Small intestine (tissue), 7 donors: ENCODE results near the gene ACTN1. TPM values are rescaled to one million over a fixed set of nuclear protein-coding genes. Genes with fewer than 3 reads are reported as not detected.

Experiments
- DNase-seq, 2 donors: peaks; one replicate each; pipeline versions ENCODE4 v3.0.0 to v3.0.0-alpha.2; 2013
- FAIRE-seq: peaks from 2 replicates; lab custom pipeline; 2012; peaks lifted over from hg19 to GRCh38; lab: Jason Lieb, UNC
- H3K27ac ChIP-seq, 3 donors: one replicate each; pipeline ENCODE4 v1.5.1; 2013; ENCODE audit warnings: low read length in 2 of 3, mild to moderate bottlenecking in 2 of 3, control low read depth in 1 of 3, inconsistent platforms in 1 of 3, low read depth in 1 of 3, moderate library complexity in 1 of 3
- H3K27me3 ChIP-seq, 3 donors: one replicate each; pipeline ENCODE4 v1.6.1; 2013; ENCODE audit warnings: low read length in 3 of 3, inconsistent platforms in 1 of 3; ENCODE audit not compliant: control insufficient read depth in 3 of 3, insufficient read depth in 3 of 3
- H3K36me3 ChIP-seq, 3 donors: one replicate each; pipeline ENCODE4 v1.6.1; 2013; ENCODE audit warnings: low read length in 3 of 3, inconsistent platforms in 1 of 3, low read depth in 1 of 3, mild to moderate bottlenecking in 1 of 3, moderate library complexity in 1 of 3; ENCODE audit not compliant: control insufficient read depth in 3 of 3, insufficient read depth in 2 of 3
- H3K4me1 ChIP-seq, 3 donors: one replicate each; pipeline ENCODE4 v1.6.1; 2013; ENCODE audit warnings: low read length in 2 of 3, inconsistent platforms in 1 of 3, low read depth in 1 of 3, mild to moderate bottlenecking in 1 of 3, moderate library complexity in 1 of 3; ENCODE audit not compliant: control insufficient read depth in 3 of 3, insufficient read depth in 2 of 3
- H3K4me3 ChIP-seq, 3 donors: one replicate each; pipeline ENCODE4 v1.5.1; 2013; ENCODE audit warnings: low read length in 3 of 3, control low read depth in 1 of 3, inconsistent platforms in 1 of 3, low read depth in 1 of 3, mild to moderate bottlenecking in 1 of 3, moderate library complexity in 1 of 3
- H3K9me3 ChIP-seq, 2 donors: one replicate each; pipeline ENCODE4 v1.6.1; 2013; ENCODE audit warnings: low read depth in 1 of 2, low read length in 1 of 2; ENCODE audit not compliant: control insufficient read depth in 2 of 2, insufficient read depth in 1 of 2
- WGBS, 3 donors: extraction: QIAGEN DNeasy Blood & Tissue Kit; methylation state at CpG; one replicate each; pipeline ENCODE4 v1.1.7; 2013; 5-methylcytosine and 5-hydroxymethylcytosine counted together
- polyA plus RNA-seq, 4 donors: library from polyadenylated mRNA; stranded (reverse) in 3 of 4; unstranded in 1 of 4; fragments of 200-250 nt in 3 of 4; fragments of 120-200 nt in 1 of 4; gene quantifications; one replicate each; pipeline versions ENCODE4 v1.2.1 to v1.2.3, GENCODE V29; 2013
- donor health status: healthy with polysubstance abuse.
- donor health status: control.
- donor health status: control.
- donor health status: Bipolar disorder and iron deficiency.
- donor health status: healthy.

ACTN1 gene
- polyA plus RNA-seq, 4 donors = 6.7 to 67.7 (median 33.1) TPM

DNA sequence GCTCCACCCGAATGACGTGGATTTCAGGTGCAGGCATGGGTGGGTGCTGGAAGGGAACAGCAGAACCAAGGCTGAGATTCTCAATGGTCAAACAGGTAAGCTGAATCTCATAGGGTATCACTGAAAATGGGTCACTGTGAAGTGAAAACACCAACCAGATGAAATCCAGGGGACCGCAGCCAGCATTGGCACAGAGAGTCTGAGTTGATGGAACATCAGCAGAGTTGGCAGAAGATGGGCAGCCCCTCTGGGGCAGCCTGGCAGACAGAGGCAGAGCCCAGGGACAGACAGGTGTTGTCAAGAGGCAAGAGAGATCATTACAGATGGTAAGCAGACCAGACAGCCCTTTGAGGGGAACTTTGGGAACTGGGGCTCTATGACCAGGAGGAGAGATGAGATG, 48.0 kb downstream of the ACTN1 start:
- Histone ChIP-seq H3K27ac (no peak overlapping the region), H3K4me1 (peaks cover 0 to 10% (median 7%) of the 10 kb centered on the region in 3 donors), H3K27me3 (no peaks in the 10 kb centered on the region), H3K36me3 (peaks cover 0 to 43% (median 0%) of the 10 kb centered on the region in 3 donors), H3K9me3 (peaks cover 0 to 5% of the 10 kb centered on the region in 2 donors), H3K4me3 (no peak overlapping the region)
- FAIRE-seq (no peak), DNase-seq (no peak)
- 86 to 92% (median 88%) methylated on average over 3 of the region's 3 CpGs for WGBS, 3 donors

DNA sequence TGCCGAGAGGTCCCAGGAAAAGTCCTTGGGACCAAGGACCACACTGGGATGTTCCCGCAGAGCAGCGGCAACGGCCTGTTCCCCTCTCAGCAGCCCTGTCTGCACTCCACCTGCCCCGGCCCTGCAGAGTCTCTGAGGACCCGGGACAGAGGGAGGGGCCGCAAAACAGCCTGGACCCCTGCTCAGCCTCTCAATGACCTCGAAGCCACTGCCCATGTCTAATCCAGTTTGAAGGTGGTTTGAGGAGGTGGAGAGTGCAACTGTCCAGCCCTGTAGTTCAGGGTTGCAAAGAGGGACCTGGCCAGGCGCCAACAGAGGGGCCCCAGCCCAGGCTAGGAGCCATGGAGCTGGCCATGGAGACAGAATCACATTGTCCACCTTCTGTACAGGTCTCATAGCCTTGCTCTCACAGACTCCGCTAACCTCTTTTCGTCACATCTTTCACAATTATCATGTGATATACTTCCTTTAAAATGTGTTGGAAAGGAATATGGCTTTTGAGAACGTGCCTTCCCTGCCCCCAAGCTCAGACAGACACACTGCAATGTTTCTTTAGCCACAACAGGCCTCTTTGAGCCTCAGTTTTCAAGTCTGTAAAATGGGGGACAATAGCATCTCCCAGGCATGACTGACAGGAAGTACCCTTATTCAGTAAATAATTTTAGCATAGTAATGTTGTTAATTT, 49.3 kb downstream of the ACTN1 start:
- Histone ChIP-seq H3K27ac (peak overlapping the region in 1 of 3 donors; percentile 5), H3K36me3 (peaks cover 0 to 48% (median 0%) of the 10 kb centered on the region in 3 donors), H3K9me3 (peaks cover 0 to 7% of the 10 kb centered on the region in 2 donors), H3K27me3 (no peaks in the 10 kb centered on the region), H3K4me3 (no peak overlapping the region), H3K4me1 (peaks cover 0 to 10% (median 4%) of the 10 kb centered on the region in 3 donors)
- FAIRE-seq (no peak), DNase-seq (no peak)
- WGBS, 3 donors = 85 to 89% (median 89%) methylated on average over 12 of the region's 12 CpGs

DNA sequence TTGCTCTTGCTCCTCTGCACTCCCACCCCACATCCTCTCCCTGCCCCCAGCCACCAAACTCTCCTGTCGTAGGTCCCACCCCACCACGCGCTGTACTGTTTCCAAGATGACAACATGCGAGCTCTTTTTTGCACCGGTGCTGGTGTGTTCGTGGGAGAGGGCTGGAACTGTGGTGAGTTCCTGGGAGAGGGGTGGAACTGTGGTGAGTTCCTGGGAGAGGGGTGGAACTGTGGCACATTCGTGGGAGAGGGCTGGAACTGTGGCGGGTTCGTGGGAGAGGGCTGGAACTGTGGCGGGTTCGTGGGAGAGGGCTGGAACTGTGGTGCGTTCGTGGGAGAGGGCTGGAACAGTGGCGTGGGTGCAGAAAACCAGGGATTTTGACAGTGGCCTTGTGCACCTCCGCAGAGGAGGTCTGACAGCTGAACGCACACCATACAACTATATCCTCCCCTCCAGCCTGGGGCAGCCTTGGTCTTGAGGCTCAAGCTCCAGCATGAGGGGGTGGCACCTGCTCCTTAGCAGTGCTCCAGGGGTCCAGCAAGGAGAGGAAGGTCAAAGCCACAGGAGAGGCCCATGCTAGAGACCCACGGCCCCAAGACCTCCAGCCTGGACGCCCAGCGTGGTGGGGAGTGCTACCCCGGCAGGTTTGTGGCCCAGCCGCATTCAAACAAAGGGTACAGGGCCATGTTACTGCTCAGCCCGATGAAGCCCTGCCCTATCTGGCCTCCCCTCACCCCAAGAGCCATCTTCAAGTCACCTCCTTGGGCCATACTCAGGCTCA, 50.1 kb downstream of the ACTN1 start:
- peaks cover 0 to 10% (median 4%) of the 10 kb centered on the region in 3 donors for H3K4me1 ChIP-seq
- whole genome bisulfite sequencing, 3 donors = 81 to 87% (median 86%) methylated on average over 21 to 22 of the region's 22 CpGs
- DNase-seq (no peak), FAIRE-seq (no peak)
- H3K4me3 ChIP-seq = no peak overlapping the region
- peak overlapping the region in 2 of 3 donors; percentile 14 to 44 for H3K27ac ChIP-seq
- H3K36me3 ChIP-seq = peaks cover 0 to 52% (median 0%) of the 10 kb centered on the region in 3 donors
- H3K27me3 ChIP-seq = no peaks in the 10 kb centered on the region
- peaks cover 0 to 7% of the 10 kb centered on the region in 2 donors for H3K9me3 ChIP-seq

DNA sequence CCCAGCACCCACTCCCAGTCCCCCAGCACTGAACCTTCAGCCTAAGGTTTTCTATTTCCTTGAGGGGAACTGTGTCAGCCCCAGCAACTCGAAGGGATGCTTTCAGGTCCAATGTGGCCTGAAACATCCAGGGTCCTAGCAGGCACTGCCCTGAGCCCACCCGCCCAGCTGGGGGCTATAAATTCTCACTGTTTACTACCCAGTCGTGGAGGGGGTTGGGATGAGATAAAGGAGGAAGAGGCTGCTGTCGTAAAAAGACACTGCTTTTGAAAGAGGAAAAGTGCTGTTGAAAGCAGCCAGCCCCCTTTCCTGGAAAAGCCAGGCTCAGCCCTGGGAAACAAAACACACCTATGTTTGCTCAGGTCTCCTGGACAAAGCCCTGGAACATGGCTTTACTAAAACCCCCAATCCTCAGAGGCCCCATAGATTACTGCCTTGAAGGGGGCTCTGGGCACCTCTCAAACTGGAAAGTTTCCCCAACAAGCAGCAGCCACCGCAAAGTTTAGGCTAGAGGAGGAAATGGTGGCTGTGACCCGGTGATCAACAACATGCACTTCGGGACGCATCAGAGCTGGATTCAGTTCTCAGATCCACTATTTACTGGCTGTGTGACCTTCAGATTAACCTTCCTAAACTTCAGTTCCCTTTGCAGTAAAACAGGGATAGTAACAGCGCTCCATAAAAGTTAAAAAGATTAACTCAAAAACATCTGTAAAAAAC, 51.0 kb downstream of the ACTN1 start:
- DNase-seq (peak in 1 of 2 donors; percentile 39), FAIRE-seq (no peak)
- Histone ChIP-seq H3K9me3 (peaks cover 0 to 7% of the 10 kb centered on the region in 2 donors), H3K27me3 (no peaks in the 10 kb centered on the region), H3K27ac (peak overlapping the region in 2 of 3 donors; percentile 44 to 69), H3K36me3 (peaks cover 0 to 54% (median 0%) of the 10 kb centered on the region in 3 donors), H3K4me3 (no peak overlapping the region), H3K4me1 (peaks cover 0 to 10% (median 4%) of the 10 kb centered on the region in 3 donors)
- WGBS, 3 donors = 42 to 71% (median 67%) methylated on average over 9 of the region's 9 CpGs

DNA sequence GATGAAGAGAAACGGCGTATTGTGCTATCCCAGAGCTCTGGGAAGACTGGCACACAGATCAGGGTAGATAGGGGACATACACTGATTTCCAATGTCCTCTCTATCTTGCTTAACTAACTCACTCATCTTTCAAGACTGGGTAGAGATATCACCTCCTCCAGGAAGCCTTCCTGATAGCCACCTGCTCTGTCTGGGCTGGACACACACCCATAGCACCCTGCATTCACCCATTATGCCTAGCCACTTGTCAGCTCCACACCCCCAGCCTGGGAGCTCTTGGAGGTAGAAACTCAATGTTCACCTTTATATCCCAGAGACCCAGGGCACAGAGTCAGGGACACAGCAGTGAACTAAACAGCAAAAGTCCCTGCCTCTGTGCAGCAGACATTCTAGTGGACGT, 52.0 kb downstream of the ACTN1 start:
- peaks cover 0 to 18% (median 4%) of the 10 kb centered on the region in 3 donors for H3K4me1 ChIP-seq
- H3K27ac ChIP-seq = no peak overlapping the region
- no peak overlapping the region for H3K4me3 ChIP-seq
- WGBS, 3 donors = 80 to 96% (median 96%) methylated on average over 3 of the region's 3 CpGs
- H3K9me3 ChIP-seq = peaks cover 0 to 7% of the 10 kb centered on the region in 2 donors
- FAIRE-seq (no peak), DNase-seq (no peak)
- H3K27me3 ChIP-seq = no peaks in the 10 kb centered on the region
- peaks cover 0 to 64% (median 0%) of the 10 kb centered on the region in 3 donors for H3K36me3 ChIP-seq

DNA sequence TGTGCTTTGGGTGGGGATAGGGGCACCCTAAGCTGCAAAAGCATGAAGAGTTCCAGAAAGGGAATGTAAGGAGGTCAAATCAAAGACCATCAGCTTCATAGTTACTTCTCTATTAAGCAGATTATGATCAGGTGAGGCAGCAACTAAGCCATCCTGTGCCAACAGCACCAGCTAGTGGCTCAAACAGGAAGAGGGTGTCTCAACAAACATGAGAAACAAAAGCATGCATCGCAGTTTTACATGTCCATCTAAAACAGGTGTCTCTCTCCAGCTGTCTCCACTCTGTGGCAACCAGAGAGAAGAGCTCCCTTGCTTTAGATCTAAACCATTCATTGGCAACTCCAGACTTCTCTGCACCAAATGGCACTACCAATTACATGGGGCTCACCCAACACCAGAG, 52.9 kb downstream of the ACTN1 start:
- peaks cover 0 to 7% of the 10 kb centered on the region in 2 donors for H3K9me3 ChIP-seq
- peaks cover 0 to 20% (median 4%) of the 10 kb centered on the region in 3 donors for H3K4me1 ChIP-seq
- H3K27ac ChIP-seq = no peak overlapping the region
- H3K27me3 ChIP-seq = no peaks in the 10 kb centered on the region
- no peak overlapping the region for H3K4me3 ChIP-seq
- WGBS, 3 donors = 95 to 100% (median 100%) methylated on average over 1 of the region's 1 CpG
- DNase-seq = no peak
- no peak for FAIRE-seq
- H3K36me3 ChIP-seq = peaks cover 0 to 60% (median 0%) of the 10 kb centered on the region in 3 donors

DNA sequence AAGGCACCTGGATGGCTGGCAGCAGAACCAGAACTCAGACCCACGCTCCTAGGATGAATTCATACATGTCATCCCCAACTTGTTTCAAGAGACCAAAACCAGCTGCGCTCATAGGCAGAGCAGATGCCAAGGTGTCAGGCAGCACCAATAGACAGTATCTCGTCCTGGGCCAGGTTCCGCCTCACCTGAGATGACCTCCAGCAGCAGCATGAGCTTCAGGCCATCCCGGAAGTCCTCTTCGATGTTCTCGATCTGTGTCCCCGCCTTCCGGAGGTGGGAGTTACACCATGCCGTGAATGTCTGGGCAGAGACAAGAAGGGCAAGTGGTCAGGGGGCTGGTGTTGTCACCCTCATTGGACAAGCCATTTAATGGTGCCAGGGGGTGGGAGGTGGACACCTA, 53.7 kb downstream of the ACTN1 start:
- Histone ChIP-seq H3K36me3 (peaks cover 0 to 64% (median 0%) of the 10 kb centered on the region in 3 donors), H3K27ac (no peak overlapping the region), H3K4me3 (no peak overlapping the region), H3K27me3 (no peaks in the 10 kb centered on the region), H3K9me3 (peaks cover 0 to 7% of the 10 kb centered on the region in 2 donors), H3K4me1 (peaks cover 0 to 20% (median 4%) of the 10 kb centered on the region in 3 donors)
- no peak for DNase-seq
- whole genome bisulfite sequencing, 3 donors = 93 to 95% (median 94%) methylated on average over 10 of the region's 10 CpGs
- no peak for FAIRE-seq
